MM.1S (cell line): ENCODE data around the gene ULK4.

Experiments
- DNase-seq: peaks from one replicate; pipeline ENCODE4 v3.0.0-alpha.2; 2015
- H2AFZ ChIP-seq: fragments of 300-600 bp; sonication (generic); 2 replicates; pipeline ENCODE4 v1.6.0; 2016; ENCODE audit warnings: antibody characterized with exemption, low read length
- H3F3A ChIP-seq: fragments of 300-600 bp; sonication (generic); 2 replicates; pipeline ENCODE4 v1.6.1; 2016; ENCODE audit warnings: mild to moderate bottlenecking, antibody characterized with exemption, low read length, moderate library complexity, mixed read lengths; ENCODE audit not compliant: insufficient read depth
- H3K27ac ChIP-seq: fragments of 300-600 bp; sonication (generic); 2 replicates; pipeline ENCODE4 v1.5.1; 2016; ENCODE audit warnings: mild to moderate bottlenecking, low read length
- H3K27me3 ChIP-seq: fragments of 300-600 bp; sonication (generic); replicated peaks from 2 replicates; pipeline ENCODE4 v1.6.0; 2016; ENCODE audit warnings: low read length; ENCODE audit not compliant: insufficient read depth
- H3K36me3 ChIP-seq: fragments of 300-600 bp; sonication (generic); replicated peaks from 2 replicates; pipeline ENCODE4 v1.6.1; 2016; ENCODE audit warnings: mild to moderate bottlenecking, low read length, mixed read lengths; ENCODE audit not compliant: insufficient read depth
- H3K4me1 ChIP-seq: fragments of 300-600 bp; sonication (generic); 2 replicates; pipeline ENCODE4 v1.6.1; 2016; ENCODE audit warnings: low read length, mixed read lengths
- H3K4me2 ChIP-seq: fragments of 300-600 bp; sonication (generic); 2 replicates; pipeline ENCODE4 v1.6.0; 2016; ENCODE audit warnings: low read depth, low read length
- H3K4me3 ChIP-seq: fragments of 300-600 bp; sonication (generic); 2 replicates; pipeline ENCODE4 v1.5.1; 2016; ENCODE audit warnings: low read length, mixed read lengths
- H3K79me2 ChIP-seq: fragments of 300-600 bp; sonication (generic); 2 replicates; pipeline ENCODE4 v1.6.1; 2016; ENCODE audit warnings: mixed run types, low read length, mixed read lengths
- H3K9ac ChIP-seq: fragments of 300-600 bp; sonication (generic); 2 replicates; pipeline ENCODE4 v1.6.1; 2016; ENCODE audit warnings: low read length, mixed read lengths
- H3K9me2 ChIP-seq: fragments of 300-600 bp; sonication (generic); replicated peaks from 2 replicates; pipeline ENCODE4 v1.6.1; 2016; ENCODE audit warnings: mild to moderate bottlenecking, low read length, mixed read lengths; ENCODE audit not compliant: insufficient read depth
- H3K9me3 ChIP-seq: fragments of 300-600 bp; sonication (generic); replicated peaks from 2 replicates; pipeline ENCODE4 v1.6.1; 2016; ENCODE audit warnings: mild to moderate bottlenecking, low read length, mixed read lengths; ENCODE audit not compliant: insufficient read depth
- H4K20me1 ChIP-seq: fragments of 300-600 bp; sonication (generic); 2 replicates; pipeline ENCODE4 v1.6.1; 2016; ENCODE audit warnings: mild to moderate bottlenecking, low read length, moderate library complexity, mixed read lengths; ENCODE audit not compliant: insufficient read depth
- EZH2 ChIP-seq: fragments of 300-600 bp; sonication (generic); optimal IDR thresholded peaks from 2 replicates; pipeline ENCODE3; 2017; ENCODE audit warnings: low read depth, mild to moderate bottlenecking, antibody characterized with exemption, low read length, mixed read lengths
- EZH2phosphoT487 ChIP-seq: fragments of 300-600 bp; sonication (generic); IDR thresholded peaks from 2 replicates; pipeline ENCODE4 v1.6.1; 2018; ENCODE audit warnings: antibody characterized with exemption, low read length
- TF ChIP-seq, protein P1 (sequence below): fragments of 300-600 bp; sonication (generic); IDR thresholded peaks from 2 replicates; pipeline ENCODE4 v1.5.1; 2016; ENCODE audit warnings: antibody characterized with exemption, low read length, mixed read lengths

ULK4 gene

DNA sequence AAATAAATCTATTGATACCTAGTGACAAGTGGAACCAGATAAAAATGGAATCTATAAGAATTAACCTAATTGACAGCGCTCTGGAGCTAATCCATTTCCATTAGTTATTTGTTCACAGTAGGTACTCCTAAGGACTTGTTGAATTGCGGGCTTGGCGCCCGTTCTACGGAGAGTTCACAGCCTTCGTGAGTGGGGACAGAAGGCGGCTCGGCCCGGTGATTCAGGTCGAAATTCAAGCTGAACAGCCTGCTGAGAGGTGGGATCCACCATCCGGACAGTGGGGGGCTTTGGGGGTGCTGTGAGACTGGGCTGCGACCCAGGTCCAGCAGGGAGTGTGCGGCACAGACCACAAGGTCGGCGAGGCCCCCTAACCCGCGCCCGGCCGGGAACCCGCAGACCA is 763.4 kb downstream of the ULK4 start:
- H3K4me2 ChIP-seq: peak overlapping the region; percentile 67

GRCh38 chr3:41198046-41198445 is 763.9 kb downstream of the ULK4 start:
- H3K27ac ChIP-seq: no peak overlapping the region
- no peak for DNase-seq
- no peak overlapping the region for H3K9ac ChIP-seq
- no peak overlapping the region for H3K4me2 ChIP-seq
- H3K9me2 ChIP-seq: no peaks in the 10 kb centered on the region
- TF ChIP-seq, protein P1, sequence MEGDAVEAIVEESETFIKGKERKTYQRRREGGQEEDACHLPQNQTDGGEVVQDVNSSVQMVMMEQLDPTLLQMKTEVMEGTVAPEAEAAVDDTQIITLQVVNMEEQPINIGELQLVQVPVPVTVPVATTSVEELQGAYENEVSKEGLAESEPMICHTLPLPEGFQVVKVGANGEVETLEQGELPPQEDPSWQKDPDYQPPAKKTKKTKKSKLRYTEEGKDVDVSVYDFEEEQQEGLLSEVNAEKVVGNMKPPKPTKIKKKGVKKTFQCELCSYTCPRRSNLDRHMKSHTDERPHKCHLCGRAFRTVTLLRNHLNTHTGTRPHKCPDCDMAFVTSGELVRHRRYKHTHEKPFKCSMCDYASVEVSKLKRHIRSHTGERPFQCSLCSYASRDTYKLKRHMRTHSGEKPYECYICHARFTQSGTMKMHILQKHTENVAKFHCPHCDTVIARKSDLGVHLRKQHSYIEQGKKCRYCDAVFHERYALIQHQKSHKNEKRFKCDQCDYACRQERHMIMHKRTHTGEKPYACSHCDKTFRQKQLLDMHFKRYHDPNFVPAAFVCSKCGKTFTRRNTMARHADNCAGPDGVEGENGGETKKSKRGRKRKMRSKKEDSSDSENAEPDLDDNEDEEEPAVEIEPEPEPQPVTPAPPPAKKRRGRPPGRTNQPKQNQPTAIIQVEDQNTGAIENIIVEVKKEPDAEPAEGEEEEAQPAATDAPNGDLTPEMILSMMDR: no peak
- TF ChIP-seq EZH2: no peak
- no peak for TF ChIP-seq EZH2phosphoT487
- peaks cover 25% of the 10 kb centered on the region for H4K20me1 ChIP-seq
- H3K79me2 ChIP-seq: peaks cover 34% of the 10 kb centered on the region
- no peaks in the 10 kb centered on the region for H3K9me3 ChIP-seq
- no peak overlapping the region for H2AFZ ChIP-seq
- no peak overlapping the region for H3K4me3 ChIP-seq
- H3K27me3 ChIP-seq: no peaks in the 10 kb centered on the region
- H3F3A ChIP-seq: peaks cover 4% of the 10 kb centered on the region; the same call in 1 of the 2 replicates
- no peaks in the 10 kb centered on the region for H3K36me3 ChIP-seq
- H3K4me1 ChIP-seq: peaks cover 18% of the 10 kb centered on the region

More for the DNA sequence above, 763.4 kb downstream of the ULK4 start:
- peak; percentile 23 for DNase-seq
- TF ChIP-seq EZH2phosphoT487: no peak
- no peak for TF ChIP-seq EZH2
- TF ChIP-seq, protein P1: no peak
- H3K27me3 ChIP-seq: no peaks in the 10 kb centered on the region
- H3K9ac ChIP-seq: peak overlapping the region; percentile 89
- H3K4me3 ChIP-seq: peak overlapping the region; percentile 97
- peaks cover 4% of the 10 kb centered on the region; the same call in 1 of the 2 replicates for H3F3A ChIP-seq
- H3K79me2 ChIP-seq: peaks cover 39% of the 10 kb centered on the region
- H3K9me2 ChIP-seq: no peaks in the 10 kb centered on the region
- peak overlapping the region; percentile 88 for H2AFZ ChIP-seq
- no peak overlapping the region for H3K27ac ChIP-seq
- no peaks in the 10 kb centered on the region for H3K36me3 ChIP-seq
- H3K4me1 ChIP-seq: peaks cover 18% of the 10 kb centered on the region
- H4K20me1 ChIP-seq: peaks cover 30% of the 10 kb centered on the region
- H3K9me3 ChIP-seq: no peaks in the 10 kb centered on the region
